PC-3 (cell line): ENCODE measurements around the gene HAUS1. TPM values are rescaled to one million over a fixed set of nuclear protein-coding genes. Genes with fewer than 3 reads are reported as not detected.
"Not testable (repeated sequence)": the region's sequence is repeated elsewhere in the genome, so short reads cannot be mapped to it uniquely, and the experiment has no call there.

ENCODE experiments used
- ATAC-seq: fragments of 200-7000 bp; cut with Tn5 transposase; 2 replicates; pipeline ENCODE4 v1.9.1; 2020; ENCODE audit warnings: mild to moderate bottlenecking, moderate library complexity
- BruUV-seq: library from RNA; stranded (reverse); fragments of 400-500 nt; replicated peaks from 2 replicates; lab custom pipeline; 2021; lab: Mats Ljungman, UMichigan
- CTCF ChIA-PET: fragments of 300-600 bp; sonication (Branson Sonifier 250); formaldehyde crosslinking; loops from one replicate; lab custom pipeline; 2022; ENCODE audit warnings: antibody characterized with exemption; lab: Charles Lee
- POLR2A ChIA-PET: fragments of 300-600 bp; sonication (Branson Sonifier 250); formaldehyde crosslinking; loops from one replicate; lab custom pipeline; 2022; ENCODE audit warnings: antibody characterized with exemption; ENCODE audit not compliant: unreplicated experiment; lab: Charles Lee
- DNase-seq: peaks from one replicate; pipeline ENCODE4 v3.0.0-alpha.2; 2015
- H2AFZ ChIP-seq: fragments of 300-600 bp; sonication (generic); 2 replicates; pipeline ENCODE4 v1.6.0; 2016; ENCODE audit warnings: antibody characterized with exemption, low read length
- H3F3A ChIP-seq: fragments of 300-600 bp; sonication (generic); one replicate; pipeline ENCODE4 v1.6.0; 2017; ENCODE audit warnings: antibody characterized with exemption, low read length, control low read depth, mild to moderate bottlenecking; ENCODE audit not compliant: unreplicated experiment
- H3K27ac ChIP-seq: fragments of 300-600 bp; sonication (generic); 2 replicates; pipeline ENCODE4 v1.5.1; 2016; ENCODE audit warnings: mild to moderate bottlenecking, low read length
- H3K27me3 ChIP-seq: fragments of 300-600 bp; sonication (generic); 2 replicates; pipeline ENCODE4 v1.6.1; 2016; ENCODE audit warnings: low read length, mixed read lengths
- H3K36me3 ChIP-seq: fragments of 300-600 bp; sonication (generic); 2 replicates; pipeline ENCODE4 v1.6.1; 2016; ENCODE audit warnings: low read depth, mixed run types, low read length, mixed read lengths
- H3K4me1 ChIP-seq: fragments of 300-600 bp; sonication (generic); 2 replicates; pipeline ENCODE4 v1.5.1; 2016; ENCODE audit warnings: low read length; ENCODE audit not compliant: insufficient read depth
- H3K4me2 ChIP-seq: fragments of 300-600 bp; sonication (generic); 2 replicates; pipeline ENCODE4 v1.6.0; 2016; ENCODE audit warnings: low read length
- H3K4me3 ChIP-seq: fragments of 300-600 bp; sonication (generic); 2 replicates; pipeline ENCODE4 v1.5.1; 2016; ENCODE audit warnings: mild to moderate bottlenecking, low read length, mixed read lengths
- H3K79me2 ChIP-seq: fragments of 300-600 bp; sonication (generic); 2 replicates; pipeline ENCODE4 v1.6.1; 2017; ENCODE audit warnings: low read length, mixed read lengths
- H3K9ac ChIP-seq: fragments of 300-600 bp; sonication (generic); 2 replicates; pipeline ENCODE4 v1.6.0; 2016; ENCODE audit warnings: mild to moderate bottlenecking, low read length
- H3K9me2 ChIP-seq: fragments of 300-600 bp; sonication (generic); replicated peaks from 2 replicates; pipeline ENCODE4 v1.6.1; 2016; ENCODE audit warnings: mixed run types, low read length, mixed read lengths
- H3K9me3 ChIP-seq: fragments of 300-600 bp; sonication (generic); 2 replicates; pipeline ENCODE4 v1.6.1; 2016; ENCODE audit warnings: low read length, mixed read lengths
- H4K20me1 ChIP-seq: fragments of 300-600 bp; sonication (generic); 2 replicates; pipeline ENCODE4 v1.6.1; 2016; ENCODE audit warnings: low read length, mixed read lengths
- CTCF ChIP-seq: fragments of 300-600 bp; sonication (generic); conservative IDR thresholded peaks from 2 replicates; pipeline ENCODE4 v1.5.1; 2017; ENCODE audit warnings: antibody characterized with exemption, low read depth, mild to moderate bottlenecking, low read length
- EZH2 ChIP-seq: fragments of 300-600 bp; sonication (generic); IDR thresholded peaks from one replicate; pipeline ENCODE4 v1.6.1; 2017; ENCODE audit warnings: antibody characterized with exemption, mild to moderate bottlenecking, low read length; ENCODE audit not compliant: unreplicated experiment
- EZH2phosphoT487 ChIP-seq: fragments of 300-600 bp; sonication (generic); IDR thresholded peaks from 2 replicates; pipeline ENCODE4 v1.6.1; 2018; ENCODE audit warnings: mild to moderate bottlenecking, antibody characterized with exemption, low read length, borderline replicate concordance
- intact Hi-C: fragments of 100-400 bp; cut with micrococcal nuclease; formaldehyde crosslinking; loops from 2 replicates; pipeline ENCODE4 v1.9.0; 2023
- total RNA-seq: library from RNA; depleted of rRNA; stranded (reverse); fragments of >200 nt; gene quantifications from 2 replicates; pipeline ENCODE4 v1.2.3, GENCODE V29; 2014

HAUS1 gene
- total RNA-seq, 1 experiment from 2014 or later: 17.7 TPM

GRCh38 chr18:46109386-46109785 is 5.2 kb downstream of the HAUS1 start:
- Histone ChIP-seq H3K27ac (no peak overlapping the region), H2AFZ (no peak overlapping the region), H3F3A (no peaks in the 10 kb centered on the region), H3K9me3 (no peaks in the 10 kb centered on the region), H3K27me3 (no peaks in the 10 kb centered on the region), H3K36me3 (no peaks in the 10 kb centered on the region), H3K9ac (no peak overlapping the region), H4K20me1 (no peaks in the 10 kb centered on the region), H3K4me3 (no peak overlapping the region), H3K4me1 (no peaks in the 10 kb centered on the region), H3K79me2 (peaks cover 5% of the 10 kb centered on the region; the same call in 1 of the 2 replicates), H3K4me2 (no peak overlapping the region), H3K9me2 (no peaks in the 10 kb centered on the region)
- ATAC-seq (no peak), DNase-seq (no peak)
- POLR2A ChIA-PET: no interaction called here
- CTCF ChIA-PET: no interaction called here
- BruUV-seq: no TSS peak
- no peak for TF ChIP-seq EZH2
- TF ChIP-seq EZH2phosphoT487: no peak
- intact Hi-C loops: no loop called here

- H3K36me3 ChIP-seq: no peaks in the 10 kb centered on the region
These were observed 6.2 kb downstream of the HAUS1 start for GRCh38 chr18:46110406-46110805.

GRCh38 chr18:46113751-46114150 is 9.6 kb downstream of the HAUS1 start:
- DNase-seq: no peak
- ATAC-seq: no peak
- POLR2A ChIA-PET: no interaction called here

More at GRCh38 chr18:46110406-46110805, 6.2 kb downstream of the HAUS1 start:
- Histone ChIP-seq H3K4me1 (no peaks in the 10 kb centered on the region), H3K4me3 (no peak overlapping the region), H2AFZ (no peak overlapping the region), H3K9me3 (no peaks in the 10 kb centered on the region), H3K9me2 (no peaks in the 10 kb centered on the region), H3K9ac (no peak overlapping the region), H3K27ac (no peak overlapping the region), H3F3A (no peaks in the 10 kb centered on the region), H3K27me3 (no peaks in the 10 kb centered on the region), H4K20me1 (no peaks in the 10 kb centered on the region), H3K4me2 (no peak overlapping the region), H3K79me2 (no peaks in the 10 kb centered on the region)
- ATAC-seq: no peak
- no TSS peak for BruUV-seq
- DNase-seq: no peak
- intact Hi-C loops: no loop called here
- ChIA-PET CTCF (no interaction called here), POLR2A (interaction anchor here (0.7 kb wide), 1 partner anchor 41 kb away, joined by 3 read pairs; no protein-coding TSS in a partner anchor)
- no peak for TF ChIP-seq EZH2
- TF ChIP-seq EZH2phosphoT487: no peak
- TF ChIP-seq CTCF: no peak

GRCh38 chr18:46126625-46127024 is 22.4 kb downstream of the HAUS1 start:
- DNase-seq, ATAC-seq, intact Hi-C loops, H3K9me2 ChIP-seq, H2AFZ ChIP-seq, H3K4me2 ChIP-seq, H4K20me1 ChIP-seq, H3F3A ChIP-seq, H3K9me3 ChIP-seq, H3K27me3 ChIP-seq, CTCF ChIA-PET, H3K36me3 ChIP-seq, BruUV-seq, H3K27ac ChIP-seq, H3K79me2 ChIP-seq, H3K9ac ChIP-seq, H3K4me3 ChIP-seq, H3K4me1 ChIP-seq: not testable (repeated sequence)
- POLR2A ChIA-PET: interaction anchor here (0.6 kb wide), 1 partner anchor 219 kb away, joined by 3 read pairs; no protein-coding TSS in a partner anchor

More at GRCh38 chr18:46113751-46114150, 9.6 kb downstream of the HAUS1 start:
- H3K4me3 ChIP-seq: no peak overlapping the region
- no peaks in the 10 kb centered on the region for H3K9me2 ChIP-seq
- intact Hi-C loops: no loop called here
- no peak overlapping the region for H3K4me2 ChIP-seq
- H3F3A ChIP-seq: no peaks in the 10 kb centered on the region
- H3K79me2 ChIP-seq: no peaks in the 10 kb centered on the region
- H3K27ac ChIP-seq: no peak overlapping the region
- H3K4me1 ChIP-seq: no peaks in the 10 kb centered on the region
- TF ChIP-seq CTCF (no peak), EZH2phosphoT487 (no peak)
- no peaks in the 10 kb centered on the region for H4K20me1 ChIP-seq
- no peaks in the 10 kb centered on the region for H3K36me3 ChIP-seq
- no peaks in the 10 kb centered on the region for H3K27me3 ChIP-seq
- H3K9me3 ChIP-seq: no peaks in the 10 kb centered on the region
- no TSS peak for BruUV-seq
- no peak overlapping the region for H2AFZ ChIP-seq
- no peak overlapping the region for H3K9ac ChIP-seq
- CTCF ChIA-PET: no interaction called here
